Retinal pigment epithelial cell (primary cell): ENCODE measurements around the gene CHRNB4.

ENCODE experiments used
- DNase-seq: peaks from one replicate; pipeline ENCODE4 v3.0.0-alpha.2; 2010; ENCODE audit warnings: low read depth
- H3K4me3 ChIP-seq: 2 replicates; pipeline ENCODE4 v1.5.1; 2011; ENCODE audit warnings: mild to moderate bottlenecking, low read length, control low read depth, moderate library complexity
- CTCF ChIP-seq: conservative IDR thresholded peaks from 2 replicates; pipeline ENCODE4 v1.5.1; 2011; ENCODE audit warnings: low read depth, low read length, control low read depth, inconsistent platforms

Gene CHRNB4

DNA sequence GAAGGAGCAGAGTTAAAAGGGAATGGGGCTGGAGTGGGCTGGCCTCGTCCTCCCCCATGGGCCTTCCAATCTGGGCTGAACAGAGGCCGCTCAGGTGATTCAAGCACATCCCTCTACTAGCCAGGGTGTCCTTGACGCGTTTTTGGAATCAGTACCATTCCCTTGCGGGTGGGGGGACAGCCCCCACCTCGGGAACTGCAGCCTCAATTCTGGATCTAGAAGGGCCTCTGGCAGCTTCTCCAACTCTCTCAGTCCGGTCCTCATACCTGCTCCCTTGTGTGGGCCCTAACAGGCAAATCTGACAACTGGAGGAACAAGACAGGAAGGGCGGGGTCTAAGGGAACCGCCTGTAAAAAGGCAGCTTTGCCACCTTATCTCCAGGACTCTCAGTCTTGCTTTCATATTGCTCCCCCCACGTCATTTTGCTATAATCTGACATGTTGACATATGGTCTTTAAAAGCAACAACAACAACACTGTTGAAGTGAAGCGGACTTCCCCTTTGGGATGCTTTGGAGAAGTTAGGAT, 802 bp upstream of the CHRNB4 start:
- H3K4me3 ChIP-seq: no peak overlapping the region
- no peak for DNase-seq
- TF ChIP-seq CTCF: no peak

GRCh38 chr15:78640527-78641101, 396 bp downstream of the CHRNB4 start:
- TF ChIP-seq CTCF: no peak
- peak overlapping the region; percentile 49 for H3K4me3 ChIP-seq
- no peak for DNase-seq

- H3K4me3 ChIP-seq: no peak overlapping the region
- no peak for DNase-seq
- peak; percentile 71 for TF ChIP-seq CTCF
Observed at GRCh38 chr15:78638658-78639314, 2.2 kb downstream of the CHRNB4 start.

DNA sequence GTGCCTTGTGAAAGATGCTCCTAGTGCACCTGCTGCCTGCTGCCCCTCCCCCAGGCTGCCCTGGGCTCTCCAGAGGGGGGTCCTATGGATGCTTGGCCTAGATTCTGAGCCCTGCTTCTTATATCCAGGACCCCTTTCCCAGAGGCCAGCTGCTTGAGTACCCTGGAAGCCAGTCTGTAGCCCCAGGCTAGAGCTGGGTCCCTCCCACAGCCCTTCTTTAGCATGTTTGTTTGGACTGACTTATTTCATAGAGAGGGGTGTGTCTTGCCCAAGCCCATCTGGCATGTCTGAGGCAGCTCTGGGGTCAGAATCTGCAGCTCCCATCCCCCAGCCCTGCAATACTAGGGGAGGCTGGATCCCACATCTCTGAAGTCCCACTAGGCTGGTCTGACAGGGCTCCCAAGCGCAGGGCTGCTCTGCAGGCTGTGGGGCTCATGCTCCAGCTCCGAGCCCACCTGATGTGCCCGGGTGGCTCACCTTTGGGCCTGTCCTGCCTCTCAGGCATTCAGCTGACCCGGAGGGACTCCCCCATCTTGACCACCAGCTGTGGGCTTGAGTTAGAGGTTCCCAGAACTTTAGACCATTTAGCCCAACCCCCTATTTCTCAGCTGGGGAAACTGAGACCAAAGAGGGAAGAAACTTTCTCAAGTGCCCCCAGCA, 3.1 kb downstream of the CHRNB4 start:
- no peak for DNase-seq
- no peak for TF ChIP-seq CTCF
- no peak overlapping the region for H3K4me3 ChIP-seq

DNA sequence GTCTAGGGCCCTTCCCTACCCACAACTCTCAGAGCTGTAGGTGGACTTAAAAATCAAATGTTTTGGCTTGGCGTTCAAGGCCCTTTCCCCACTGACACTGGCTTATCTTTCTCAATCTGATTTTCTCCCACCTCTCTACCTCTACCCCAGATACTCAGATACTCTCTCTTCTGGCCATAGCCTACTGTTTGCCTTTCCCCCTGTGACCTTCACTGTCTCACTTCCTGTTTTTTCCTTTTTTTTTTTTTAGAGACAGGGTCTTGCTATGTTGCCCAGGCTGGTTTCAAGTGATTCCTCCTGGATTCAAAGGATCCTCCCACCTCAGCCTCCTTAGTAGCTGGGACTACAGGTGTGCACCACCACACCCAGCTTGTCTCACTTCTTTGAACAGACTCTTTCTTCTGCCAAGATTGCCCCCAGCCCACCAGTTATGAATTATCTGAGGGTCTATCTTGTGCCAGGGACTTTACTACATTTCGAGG, 4.6 kb downstream of the CHRNB4 start:
- no peak for TF ChIP-seq CTCF
- no peak overlapping the region for H3K4me3 ChIP-seq
- DNase-seq: no peak

DNA sequence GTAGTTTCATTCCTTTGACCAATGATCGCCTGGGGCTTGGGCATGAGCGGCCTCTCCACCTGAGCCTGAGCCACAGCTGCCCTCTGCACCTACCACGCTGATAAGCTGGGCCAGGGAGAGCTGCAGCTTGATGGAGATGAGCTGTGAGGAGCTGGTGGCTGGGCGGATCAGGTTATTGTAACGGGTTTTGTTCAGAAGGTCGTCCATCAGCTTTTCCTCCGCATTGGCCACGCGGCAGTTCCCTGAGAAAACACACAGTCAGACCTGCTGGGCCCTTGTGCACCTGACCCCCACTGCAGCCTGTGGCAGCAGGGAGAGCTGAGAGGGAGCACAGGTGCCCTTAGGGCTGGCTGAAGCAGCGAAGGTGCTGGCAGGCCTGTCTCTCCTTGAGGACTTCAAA, 5.7 kb downstream of the CHRNB4 start:
- TF ChIP-seq CTCF: no peak
- DNase-seq: no peak
- H3K4me3 ChIP-seq: no peak overlapping the region
